Stimulated activated CD8-positive, alpha-beta memory T cell treated with anti-CD3 and anti-CD28 coated beads, Interleukin-4, amount 100 ng/mL, for 48 hours (primary cell): Measurements from ENCODE around the gene ETDB.
A peak's percentile ranks its signal among the peaks of the same experiment; 100 is the strongest.
"Not testable (repeated sequence)": the region's sequence is repeated elsewhere in the genome, so short reads cannot be mapped to it uniquely, and the experiment has no call there.

ENCODE experiments used
- DNase-seq: peaks from one replicate; pipeline ENCODE4 v3.0.0-alpha.2; 2020

The ETDB gene

GRCh38 chrX:135120056-135120576, at the start of gene ETDB:
Gene ETDB, minus strand, starts transcription at chrX:135120526. Its CDS starts 1,265 bp downstream, at chrX:135119261.
- DNase-seq, result not testable (repeated sequence)

- not testable (repeated sequence) for DNase-seq
Measured at GRCh38 chrX:135169534-135169933, 49.2 kb upstream of the ETDB start.

- no peak for DNase-seq
Measured at GRCh38 chrX:135168486-135168885, 48.2 kb upstream of the ETDB start.

GRCh38 chrX:135154688-135155087, 34.4 kb upstream of the ETDB start:
- DNase-seq, result not testable (repeated sequence)

- DNase-seq, result not testable (repeated sequence)
Measured at GRCh38 chrX:135126145-135126544, 5.8 kb upstream of the ETDB start.

GRCh38 chrX:135116064-135116463, 4.3 kb downstream of the ETDB start:
- DNase-seq, result not testable (repeated sequence)

GRCh38 chrX:135114392-135114791, 5.9 kb downstream of the ETDB start:
- DNase-seq, result no peak

GRCh38 chrX:135112743-135113142, 7.6 kb downstream of the ETDB start:
- DNase-seq, result no peak

GRCh38 chrX:135112096-135112729, 8.1 kb downstream of the ETDB start:
- peak; percentile 42 for DNase-seq

- DNase-seq, result no peak
Measured at GRCh38 chrX:135109554-135109953, 10.8 kb downstream of the ETDB start.

- DNase-seq, result no peak
Measured at GRCh38 chrX:135099493-135099783, 20.9 kb downstream of the ETDB start.

GRCh38 chrX:135097196-135097744, 23.1 kb downstream of the ETDB start:
- DNase-seq, result not testable (repeated sequence)

- no peak for DNase-seq
Measured at GRCh38 chrX:135095715-135096114, 24.6 kb downstream of the ETDB start.

- no peak for DNase-seq
Measured at GRCh38 chrX:135094726-135095125, 25.6 kb downstream of the ETDB start.

- DNase-seq, result no peak
Measured at GRCh38 chrX:135089126-135089525, 31.2 kb downstream of the ETDB start.

GRCh38 chrX:135087867-135088266, 32.5 kb downstream of the ETDB start:
- DNase-seq, result no peak

GRCh38 chrX:135086197-135086854, 34.0 kb downstream of the ETDB start:
- DNase-seq, result no peak

GRCh38 chrX:135081693-135082404, 38.5 kb downstream of the ETDB start:
- DNase-seq, result no peak
